HUDEP-2 (cell line): ENCODE data around the gene IL6R.

Experiments
- DNase-seq, 76 experiments: peaks; one replicate each; lab custom pipeline; 2025; ENCODE audit not compliant: unreplicated experiment in 76 of 76; lab: John Stamatoyannopoulos, UW

IL6R gene

DNA sequence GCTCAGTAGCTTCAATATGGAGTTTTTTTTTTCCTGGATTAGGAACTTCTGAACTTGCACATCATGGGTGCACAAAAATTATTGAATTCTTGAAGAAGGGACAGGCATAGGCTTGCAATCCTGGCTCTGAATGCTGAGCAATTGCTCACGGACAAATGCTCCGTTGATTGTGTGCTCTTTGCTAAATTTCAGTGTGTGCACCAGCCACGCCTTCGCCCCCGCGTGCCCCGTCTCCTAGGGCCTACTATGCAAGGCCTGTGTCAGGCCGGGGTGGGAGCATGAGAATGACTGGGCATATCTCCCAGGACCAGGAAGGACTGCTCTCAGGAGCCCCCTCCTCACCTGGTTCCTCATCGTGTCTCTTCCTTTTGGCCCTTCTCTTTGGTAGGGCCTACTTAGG is 17.4 kb downstream of the IL6R start:
- no peak for DNase-seq

DNA sequence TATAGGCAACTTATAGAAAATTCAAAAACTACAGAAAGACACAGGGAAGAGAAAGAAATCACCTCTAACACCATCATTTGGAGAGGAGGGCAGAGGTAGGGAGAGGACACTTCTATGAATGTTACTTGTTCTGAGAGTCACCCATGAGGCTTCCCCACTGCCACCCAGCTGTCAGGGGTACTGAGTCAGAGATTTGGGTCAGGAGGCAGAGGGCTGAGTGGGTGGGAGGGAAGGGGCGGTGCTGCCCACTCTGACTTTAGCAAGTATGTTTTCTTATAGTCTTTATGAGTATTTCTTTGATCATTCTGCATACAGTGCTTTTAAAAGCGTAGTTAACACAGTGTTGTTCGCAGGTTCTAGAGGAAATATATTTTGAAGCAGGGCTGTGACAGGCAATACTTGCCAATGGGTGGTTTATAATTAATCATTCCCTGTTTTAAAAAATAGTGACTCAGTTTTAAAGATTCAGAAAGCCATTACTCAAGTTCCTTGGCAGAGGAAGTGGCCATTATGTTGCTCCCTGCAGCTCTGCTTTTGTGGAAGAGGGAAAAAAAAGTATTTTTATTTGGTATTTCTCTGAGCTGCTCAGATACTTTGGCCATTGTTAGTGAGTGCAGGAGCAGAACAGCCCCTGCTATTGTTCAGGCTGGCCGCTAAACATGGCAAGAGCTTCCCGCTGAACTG is 18.3 kb downstream of the IL6R start:
- no peak for DNase-seq

DNA sequence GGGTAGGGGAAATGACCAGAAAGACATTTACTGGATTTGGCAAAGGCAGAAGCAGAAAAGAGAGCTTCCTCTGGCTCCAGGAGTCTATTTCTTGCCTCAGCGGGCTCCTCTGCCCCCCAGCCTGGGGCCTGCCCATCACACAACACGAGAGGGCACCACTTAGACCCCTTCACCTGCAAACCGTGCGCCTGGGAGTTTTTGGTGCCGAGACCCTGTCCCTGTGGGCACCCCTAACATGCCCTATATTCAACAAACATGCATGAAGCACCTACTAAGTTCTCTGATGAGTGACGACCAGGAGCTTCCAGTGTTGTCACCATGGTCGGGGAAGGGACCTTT is 18.8 kb downstream of the IL6R start:
- no peak for DNase-seq

DNA sequence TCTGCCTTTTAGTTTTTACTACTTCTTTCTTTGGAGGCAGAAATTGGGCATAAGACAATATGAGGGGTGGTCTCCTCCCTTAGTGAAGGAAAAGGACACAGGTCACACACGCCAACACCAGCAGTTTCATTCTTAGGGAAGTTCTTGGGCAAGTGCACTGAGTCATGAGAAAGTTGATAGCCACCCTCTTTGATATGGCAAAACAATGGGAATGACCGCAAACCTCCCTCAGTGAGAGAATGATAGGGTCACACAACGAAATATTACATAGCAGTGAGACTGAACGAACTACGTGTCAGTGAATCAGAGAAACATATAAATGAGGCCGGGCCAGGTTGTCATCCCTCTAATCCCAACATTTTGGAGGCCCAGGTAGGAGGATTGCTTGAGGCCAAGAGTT is 20.0 kb downstream of the IL6R start:
- no peak for DNase-seq

DNA sequence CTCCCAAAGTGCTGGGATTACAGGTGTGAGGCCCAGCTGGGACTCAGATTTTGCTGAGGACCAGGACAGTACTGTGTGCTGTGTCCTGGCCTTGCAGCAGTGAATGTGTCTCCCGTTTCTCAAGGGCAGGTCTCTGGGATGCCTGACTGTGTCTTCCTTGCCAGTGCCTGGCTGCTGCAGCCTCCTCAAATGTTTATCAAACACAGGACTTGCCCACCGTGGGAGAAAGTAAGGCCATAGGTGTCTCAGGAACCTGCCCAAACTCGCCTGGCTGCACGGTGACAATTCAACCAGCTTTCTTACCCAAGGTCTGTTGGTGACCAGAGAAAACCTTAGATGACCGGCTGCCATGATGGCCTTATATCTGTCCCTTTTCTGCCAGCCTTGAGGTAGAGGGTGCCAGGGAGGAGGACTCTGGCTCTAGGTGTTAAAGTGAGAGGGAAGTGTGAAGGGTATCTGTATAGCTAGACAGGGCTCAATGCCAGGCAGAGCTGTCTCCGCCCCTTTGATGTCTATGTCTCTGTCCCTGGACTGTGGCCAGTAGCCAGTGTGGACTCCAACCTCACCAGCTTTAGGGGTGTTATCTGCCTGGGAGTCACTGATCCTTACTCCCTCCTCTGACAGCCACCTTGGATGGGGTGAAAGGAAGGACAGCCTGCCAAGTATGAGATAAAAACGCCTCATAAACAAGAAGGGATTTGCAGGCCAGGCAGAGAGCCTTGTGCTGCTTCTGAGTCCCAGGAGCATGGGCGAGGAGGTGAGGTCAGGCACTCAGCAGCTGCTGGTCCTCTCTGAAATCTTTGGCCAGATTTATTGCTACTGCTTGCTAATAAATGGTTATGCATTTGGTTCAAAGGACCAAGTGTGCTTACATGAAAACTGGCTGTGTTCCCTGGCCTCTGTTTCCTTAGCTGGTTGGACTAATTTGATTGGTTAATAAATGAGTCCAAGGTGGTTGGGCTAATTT is 22.3 kb downstream of the IL6R start:
- peak in 73 of 76 experiments; percentile 21 to 89 (median 71) for DNase-seq

DNA sequence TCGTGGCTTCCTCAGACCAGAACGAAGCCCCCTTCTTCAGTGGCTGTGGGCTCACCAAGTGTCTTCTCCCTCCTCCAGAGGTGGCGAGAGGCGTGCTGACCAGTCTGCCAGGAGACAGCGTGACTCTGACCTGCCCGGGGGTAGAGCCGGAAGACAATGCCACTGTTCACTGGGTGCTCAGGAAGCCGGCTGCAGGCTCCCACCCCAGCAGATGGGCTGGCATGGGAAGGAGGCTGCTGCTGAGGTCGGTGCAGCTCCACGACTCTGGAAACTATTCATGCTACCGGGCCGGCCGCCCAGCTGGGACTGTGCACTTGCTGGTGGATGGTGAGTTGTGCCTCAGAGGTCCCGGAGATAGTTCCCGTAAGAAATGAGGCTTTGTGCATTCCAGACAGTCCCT is 24.0 kb downstream of the IL6R start:
- no peak for DNase-seq

DNA sequence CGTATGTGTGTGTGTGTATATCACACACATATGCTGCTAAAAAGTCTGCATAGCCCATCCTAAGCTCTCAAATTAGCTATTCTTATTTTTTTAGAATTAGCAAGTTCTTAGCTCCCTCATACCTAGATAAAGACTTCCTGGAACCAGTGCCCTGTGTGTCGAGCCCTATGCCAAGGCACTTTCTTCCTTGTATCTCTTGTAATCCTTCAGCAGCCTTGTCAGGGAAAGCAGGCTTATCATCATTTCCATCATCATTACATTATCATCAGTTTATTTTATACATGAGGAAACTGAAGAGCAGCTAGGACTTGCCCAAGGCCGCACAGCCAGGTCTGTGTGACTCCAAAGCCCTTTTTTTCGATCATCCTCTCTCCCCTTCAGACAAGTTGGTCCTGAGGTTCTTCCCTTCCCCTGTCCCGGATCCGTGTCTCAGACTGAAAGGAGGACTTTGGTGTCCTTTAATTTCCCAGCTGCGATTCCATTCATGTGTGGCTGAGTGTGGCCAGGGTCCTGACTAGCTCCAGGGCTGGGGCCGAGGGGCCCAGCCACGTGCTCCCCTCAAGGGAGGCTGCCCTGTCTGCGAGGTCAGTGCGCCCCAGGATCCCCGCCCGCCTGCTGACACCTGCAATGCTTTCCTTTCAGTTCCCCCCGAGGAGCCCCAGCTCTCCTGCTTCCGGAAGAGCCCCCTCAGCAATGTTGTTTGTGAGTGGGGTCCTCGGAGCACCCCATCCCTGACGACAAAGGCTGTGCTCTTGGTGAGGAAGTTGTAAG is 24.9 kb downstream of the IL6R start:
- DNase-seq: no peak

DNA sequence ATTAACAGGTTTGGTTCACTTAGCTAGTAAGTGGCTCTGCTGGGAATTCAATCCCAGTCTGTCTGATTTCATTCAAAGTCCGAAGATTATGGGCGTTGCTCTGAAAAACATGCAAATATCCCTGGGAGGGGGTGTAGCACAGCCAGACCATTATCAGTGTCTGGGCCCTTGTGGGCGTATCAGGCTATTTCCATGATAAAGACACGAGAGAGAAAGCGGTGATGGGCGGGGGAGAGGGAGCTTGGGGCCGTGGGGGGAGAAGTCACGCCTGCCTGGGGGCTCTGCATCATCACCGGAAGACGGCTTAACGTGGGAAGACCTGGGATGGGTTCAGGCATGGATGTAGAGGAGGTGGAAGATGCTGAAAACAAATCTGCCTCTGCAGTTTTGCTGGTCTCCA is 25.8 kb downstream of the IL6R start:
- DNase-seq: peak in 56 of 76 experiments; percentile 6 to 71 (median 38)

DNA sequence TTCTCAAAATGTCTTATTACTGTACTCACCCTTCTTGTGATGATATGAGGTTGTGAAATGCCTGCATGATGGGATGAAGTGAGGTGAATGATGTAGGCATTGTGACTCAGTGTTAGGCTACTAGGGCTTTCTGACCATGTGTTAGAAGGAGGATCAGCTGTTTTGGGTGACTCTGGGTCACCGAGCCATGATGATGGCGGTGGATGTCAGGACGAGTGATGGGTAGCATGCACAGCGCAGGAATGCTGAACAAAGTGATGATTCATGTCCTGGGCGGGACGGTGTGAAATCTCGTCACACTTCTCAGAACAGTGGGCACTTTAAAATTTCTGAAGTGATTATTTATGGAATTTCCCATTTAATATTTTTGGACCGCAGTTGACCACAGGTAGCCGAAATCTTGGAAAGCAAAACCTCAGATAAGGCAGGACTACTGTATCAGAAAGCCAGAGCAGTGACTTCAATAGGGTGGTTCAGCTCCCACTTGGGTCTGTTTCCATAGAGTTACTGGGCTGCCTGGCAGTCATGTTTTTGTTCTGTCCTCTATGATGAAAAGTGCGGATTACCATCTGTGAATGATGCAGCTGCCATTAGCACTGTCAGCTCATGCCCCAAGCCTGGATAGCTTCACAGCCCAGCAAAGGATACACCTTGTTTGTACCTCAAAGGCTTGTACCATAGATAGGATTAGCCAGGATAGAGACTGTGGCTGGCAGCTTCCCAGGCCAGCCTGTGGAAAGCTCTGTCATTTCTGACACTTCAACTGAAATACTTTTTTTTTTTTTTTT is 26.6 kb downstream of the IL6R start:
- DNase-seq: peak in 1 of 76 experiments; percentile 16

DNA sequence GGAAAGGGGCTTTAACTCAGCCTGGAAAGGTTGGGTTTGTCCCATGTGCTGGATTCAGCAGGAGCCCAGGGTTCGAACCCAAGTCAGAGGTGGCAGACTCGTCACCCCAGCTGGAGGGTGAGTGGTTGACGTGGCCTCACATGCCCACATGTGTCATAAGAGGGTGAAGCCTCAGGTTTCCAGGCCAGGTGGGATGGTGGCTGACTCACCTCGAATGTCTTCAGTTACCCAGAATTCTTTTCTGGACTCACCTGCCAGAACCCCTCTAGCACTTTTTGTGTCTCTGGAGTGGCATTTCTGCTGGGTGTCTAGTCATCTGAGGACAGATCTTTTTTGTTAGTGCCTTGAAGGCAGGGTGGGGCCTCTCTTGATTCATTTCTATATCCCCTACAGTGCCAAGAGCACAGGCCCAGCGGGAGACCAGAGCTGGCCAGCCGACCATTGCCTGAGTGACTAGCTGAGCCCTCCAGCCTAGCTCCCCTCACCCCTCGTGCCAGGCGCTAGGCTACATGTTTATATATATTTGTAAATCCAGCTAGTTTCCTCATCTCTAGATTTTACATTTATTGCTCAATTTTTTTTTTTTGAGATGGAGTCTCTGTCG is 28.1 kb downstream of the IL6R start:
- no peak for DNase-seq

DNA sequence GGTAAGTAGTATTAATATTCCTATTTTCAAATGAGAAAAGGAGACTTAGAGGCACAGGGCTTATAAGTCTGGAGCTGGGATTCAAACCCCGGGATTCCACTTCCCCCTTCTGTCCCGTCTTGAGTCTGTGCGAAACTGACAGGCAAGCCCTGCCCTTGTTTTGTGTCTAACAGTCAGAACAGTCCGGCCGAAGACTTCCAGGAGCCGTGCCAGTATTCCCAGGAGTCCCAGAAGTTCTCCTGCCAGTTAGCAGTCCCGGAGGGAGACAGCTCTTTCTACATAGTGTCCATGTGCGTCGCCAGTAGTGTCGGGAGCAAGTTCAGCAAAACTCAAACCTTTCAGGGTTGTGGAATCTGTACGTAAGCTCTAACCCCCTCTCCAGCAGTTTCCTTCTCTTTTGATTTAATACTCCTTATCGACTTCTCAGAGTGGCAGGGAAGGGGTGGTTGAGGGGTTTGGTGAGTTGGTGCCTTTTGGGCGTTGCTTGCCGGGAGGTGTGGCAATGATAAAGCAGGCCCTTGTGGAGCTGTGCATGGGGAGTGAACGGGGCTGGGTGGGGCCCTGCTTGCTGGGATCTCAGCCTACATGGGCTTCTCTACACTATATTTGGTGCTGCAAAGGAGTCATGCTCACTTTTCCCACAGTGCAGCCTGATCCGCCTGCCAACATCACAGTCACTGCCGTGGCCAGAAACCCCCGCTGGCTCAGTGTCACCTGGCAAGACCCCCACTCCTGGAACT is 29.4 kb downstream of the IL6R start:
- peak in 65 of 76 experiments; percentile 8 to 78 (median 57) for DNase-seq

DNA sequence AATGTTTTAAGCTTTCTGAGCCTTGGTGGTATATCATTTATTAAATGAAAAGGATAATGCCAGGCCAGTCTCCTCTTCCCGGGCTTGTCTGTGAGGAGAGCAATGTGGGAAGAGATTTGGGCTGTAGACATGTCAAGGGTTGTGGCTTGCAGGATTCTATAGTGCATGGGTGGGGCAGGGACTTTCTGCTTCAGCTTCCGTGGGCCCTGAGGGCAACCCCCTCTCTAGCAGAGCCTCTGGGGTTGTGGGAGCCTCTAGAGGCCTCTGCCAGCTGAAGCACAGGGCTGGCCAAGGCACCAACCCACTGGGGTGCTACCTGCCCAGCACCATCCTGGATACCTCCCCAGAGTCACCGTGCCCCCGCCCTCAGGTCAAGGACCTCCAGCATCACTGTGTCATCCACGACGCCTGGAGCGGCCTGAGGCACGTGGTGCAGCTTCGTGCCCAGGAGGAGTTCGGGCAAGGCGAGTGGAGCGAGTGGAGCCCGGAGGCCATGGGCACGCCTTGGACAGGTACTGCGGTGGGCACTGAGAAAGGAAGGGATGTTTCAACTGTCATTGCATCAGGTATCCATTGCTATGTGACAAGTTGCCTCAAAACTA is 30.6 kb downstream of the IL6R start:
- DNase-seq: no peak

DNA sequence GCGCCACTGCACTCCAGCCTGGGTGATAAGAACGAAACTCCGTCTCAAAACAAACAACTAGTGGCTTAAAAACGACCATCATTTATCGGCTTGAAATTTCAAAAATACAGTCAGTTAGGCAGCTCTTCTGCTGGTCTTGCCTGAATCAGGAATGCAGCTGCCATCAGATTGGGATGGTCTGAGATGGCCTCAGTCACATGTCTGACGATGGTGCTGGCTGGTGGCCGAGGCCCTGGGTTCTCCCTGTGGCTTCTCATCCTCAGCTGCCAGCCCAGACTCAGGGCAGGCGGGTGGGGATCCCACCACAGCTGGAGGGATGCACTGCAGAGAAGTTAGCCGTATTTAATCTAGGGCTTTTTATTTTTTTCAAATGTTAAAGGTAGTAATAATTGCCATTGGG is 31.3 kb downstream of the IL6R start:
- DNase-seq: no peak

DNA sequence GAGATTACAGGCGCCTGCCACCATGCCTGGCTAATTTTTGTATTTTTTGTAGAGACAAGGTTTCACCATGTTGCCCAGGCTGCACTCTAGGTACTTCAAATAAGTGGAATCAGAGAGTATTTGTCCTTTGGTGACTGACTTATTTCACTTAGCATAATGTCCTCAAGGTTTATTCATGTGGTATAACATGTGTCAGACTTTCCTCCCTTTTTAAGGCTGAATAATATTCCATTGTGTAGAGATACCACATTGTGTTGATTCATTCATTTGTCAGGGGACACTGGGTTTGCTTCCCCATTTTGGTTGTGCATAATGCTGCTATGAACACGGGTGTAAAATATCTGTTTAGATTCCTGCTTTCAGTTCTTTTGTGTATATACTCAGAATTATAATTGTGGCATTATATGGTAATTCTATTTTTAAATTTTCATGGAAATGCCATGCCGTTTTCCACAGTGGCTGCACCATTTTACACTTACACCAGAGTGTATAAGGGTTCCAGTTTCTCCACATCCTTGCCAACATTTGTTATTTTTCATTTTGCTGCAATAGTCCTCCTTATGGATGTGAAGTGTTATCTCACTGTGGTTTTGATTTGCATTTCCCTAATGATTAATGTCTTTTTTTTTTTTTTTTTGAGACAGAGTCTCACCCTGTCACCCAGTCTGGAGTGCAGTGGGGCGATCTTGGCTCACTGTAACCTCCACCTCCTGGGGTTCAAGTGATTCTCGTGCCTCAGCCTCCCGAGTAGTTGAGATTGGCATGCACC is 35.1 kb downstream of the IL6R start:
- DNase-seq: no peak

DNA sequence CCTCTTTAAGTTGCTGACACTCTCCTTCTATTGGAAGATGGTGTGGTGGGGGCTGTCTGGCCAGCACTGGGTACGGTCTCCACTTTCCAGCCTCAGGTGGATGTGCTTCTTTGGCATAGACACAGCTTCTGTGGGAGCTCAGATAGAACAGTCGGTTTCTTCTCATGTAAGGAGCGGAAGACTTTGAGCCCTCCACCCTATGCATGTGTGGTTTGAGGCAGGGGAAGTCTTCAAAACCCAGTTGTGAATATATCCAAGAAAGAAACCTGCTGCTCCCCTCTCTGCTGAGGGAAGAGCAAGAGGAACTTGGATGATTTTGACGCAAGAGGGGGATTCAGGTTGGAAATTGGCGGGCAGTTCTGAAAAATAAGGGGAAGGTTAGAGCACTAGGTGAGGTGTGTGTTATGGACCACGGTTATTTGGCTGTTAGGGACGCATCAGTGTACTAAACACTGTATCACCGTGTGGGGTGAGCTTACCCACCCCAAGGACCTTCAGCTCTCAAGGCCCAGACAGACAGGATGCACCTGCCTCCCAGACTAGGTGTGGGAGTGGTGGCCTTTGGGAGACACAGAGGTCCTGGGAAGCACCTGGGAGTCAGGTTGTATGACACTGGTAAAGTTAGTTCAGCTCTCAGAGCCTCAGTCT is 36.2 kb downstream of the IL6R start:
- DNase-seq: no peak

DNA sequence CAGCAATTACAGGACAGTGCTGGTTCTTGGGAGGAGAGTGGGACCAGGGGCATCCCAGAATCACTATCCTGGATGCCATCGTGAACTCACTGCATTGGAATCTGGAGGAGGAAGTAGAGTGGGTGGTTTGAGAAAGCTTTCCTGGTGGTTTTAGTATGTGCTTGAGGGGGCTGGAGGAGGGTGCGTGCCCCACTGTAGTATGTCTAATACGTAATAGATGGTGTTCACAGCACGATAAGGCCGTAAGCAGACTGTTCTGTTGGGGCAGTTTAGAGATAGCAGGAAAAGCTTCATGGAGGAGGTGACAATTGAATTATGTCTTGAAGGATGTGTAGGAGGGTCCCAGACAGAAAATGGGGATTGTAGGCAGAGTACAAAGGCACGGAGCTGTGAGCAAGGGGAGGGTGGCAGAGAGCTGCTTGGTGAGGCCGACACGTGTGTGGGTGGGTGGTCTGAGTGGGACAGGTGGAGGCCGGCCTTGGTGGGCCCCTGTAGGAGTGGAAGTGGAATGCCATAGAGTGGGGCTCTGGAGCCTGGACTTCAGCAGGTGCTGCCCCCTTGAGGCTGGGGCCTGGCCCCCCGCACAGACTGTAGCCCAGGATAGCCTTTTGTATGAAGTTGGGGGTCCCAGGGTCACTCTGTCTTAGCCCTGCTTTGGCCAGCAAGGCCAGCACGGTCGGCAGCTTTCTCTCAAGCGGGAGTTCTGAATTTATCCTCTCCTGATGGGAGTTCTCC is 37.0 kb downstream of the IL6R start:
- DNase-seq: peak in 1 of 76 experiments; percentile 8
